Measurements from ENCODE around the gene KLHL29.

Gene KLHL29

DNA sequence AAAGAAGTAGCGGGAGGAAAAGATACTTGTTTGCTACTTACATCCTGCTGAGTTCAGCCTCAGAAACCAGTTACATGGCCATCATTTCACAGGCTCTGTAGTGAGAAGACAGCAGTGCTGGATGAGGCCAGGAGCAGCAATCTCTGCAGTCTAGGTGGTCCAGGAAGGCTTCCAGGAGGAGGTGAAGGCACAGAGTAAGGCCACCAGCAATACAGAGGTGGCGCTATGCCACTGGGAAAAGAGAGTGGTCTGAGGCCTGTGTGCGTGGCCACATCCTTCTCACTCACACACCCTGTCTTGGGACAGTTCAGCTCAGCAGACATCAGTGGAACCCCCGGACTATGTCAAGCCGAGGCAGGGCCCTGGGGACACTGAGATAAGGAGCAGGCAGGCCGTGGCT, 162.7 kb downstream of the KLHL29 start:
- Histone ChIP-seq H3K9ac (ENCODE audit: low read length) (no peak overlapping the region), H4K8ac (ENCODE audit: low read depth, low read length) (no peak overlapping the region), H2BK5ac (ENCODE audit: low read depth, low read length, poor library complexity) (no peak overlapping the region), H2AFZ (ENCODE audit: insufficient read depth, low read length, poor library complexity) (no peak overlapping the region), H3K14ac (ENCODE audit: low read length) (no peak overlapping the region), H4K91ac (ENCODE audit: low read depth, low read length) (no peak overlapping the region), H3K18ac (ENCODE audit: low read length) (no peak overlapping the region), H3K23ac (ENCODE audit: low read length) (no peak overlapping the region), H2AK5ac (ENCODE audit: low read length) (no peak overlapping the region), H3K4me1 (ENCODE audit: control insufficient read depth in 1 of 2, insufficient read depth in 2 of 2, low read length in 2 of 2) (peaks cover 0 to 11% of the 10 kb centered on the region in 2 experiments), H3K4me3 (ENCODE audit: low read depth, low read length) (no peak overlapping the region), H3K79me2 (ENCODE audit: control insufficient read depth, insufficient read depth, low read length, poor library complexity) (no peaks in the 10 kb centered on the region), H3K27ac (ENCODE audit: low read depth, low read length) (no peak overlapping the region), H2BK12ac (ENCODE audit: low read length) (no peak overlapping the region), H3K4ac (ENCODE audit: low read depth, low read length) (no peak overlapping the region), H3K4me2 (ENCODE audit: low read length) (no peak overlapping the region), H3K9me3 (ENCODE audit: insufficient read depth, low read depth, low read length) (no peaks in the 10 kb centered on the region), H2BK120ac (ENCODE audit: insufficient read depth, low read length, poor library complexity) (no peak overlapping the region), H4K12ac (ENCODE audit: low read depth, low read length) (no peak overlapping the region), H3K36me3 (ENCODE audit: control insufficient read depth in 1 of 2, insufficient read depth in 2 of 2, low read length in 2 of 2) (no peaks in the 10 kb centered on the region), H3K79me1 (ENCODE audit: low read length) (no peaks in the 10 kb centered on the region), H3K27me3 (ENCODE audit: insufficient read depth, low read length) (no peaks in the 10 kb centered on the region)
- no CpG with 5 or more reads among the region's 6 CpGs for whole genome bisulfite sequencing (ENCODE audit: extremely low coverage, insufficient coverage, insufficient read length)
- DNase-seq: no peak

DNA sequence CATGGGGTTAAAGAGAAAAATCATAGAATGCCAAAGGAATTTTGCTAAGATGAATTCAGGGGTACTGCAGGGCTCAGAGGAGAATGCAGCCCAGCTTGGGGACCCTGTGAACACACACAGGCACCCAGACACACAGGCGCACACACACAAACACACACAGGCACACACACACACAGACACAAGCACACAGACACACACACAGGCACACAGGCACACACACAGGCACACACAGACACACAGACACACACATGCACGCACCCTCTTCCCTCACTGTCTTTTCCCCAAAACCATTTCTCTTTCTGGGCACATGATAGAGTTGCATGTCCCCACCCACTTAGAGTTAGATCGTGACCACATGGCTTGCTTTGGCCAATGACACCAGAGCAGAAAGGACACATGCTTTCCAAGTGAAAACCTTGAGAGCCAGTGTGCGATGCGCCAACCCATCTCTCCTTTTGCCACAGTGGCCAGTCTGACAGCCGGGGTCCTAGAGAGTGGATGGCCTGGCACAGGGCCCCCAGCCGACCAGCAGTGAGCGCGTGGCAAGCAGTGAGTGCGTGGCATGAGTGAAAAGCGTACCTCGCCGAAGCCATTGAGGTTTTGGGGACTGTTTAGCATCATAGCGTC, 163.3 kb downstream of the KLHL29 start:
- Histone ChIP-seq H3K27ac (ENCODE audit: low read depth, low read length) (no peak overlapping the region), H2AFZ (ENCODE audit: insufficient read depth, low read length, poor library complexity) (no peak overlapping the region), H2BK12ac (ENCODE audit: low read length) (no peak overlapping the region), H2BK120ac (ENCODE audit: insufficient read depth, low read length, poor library complexity) (no peak overlapping the region), H4K91ac (ENCODE audit: low read depth, low read length) (no peak overlapping the region), H3K27me3 (ENCODE audit: insufficient read depth, low read length) (no peaks in the 10 kb centered on the region), H2AK5ac (ENCODE audit: low read length) (no peak overlapping the region), H4K12ac (ENCODE audit: low read depth, low read length) (no peak overlapping the region), H3K23ac (ENCODE audit: low read length) (no peak overlapping the region), H3K9ac (ENCODE audit: low read length) (no peak overlapping the region), H3K79me1 (ENCODE audit: low read length) (no peaks in the 10 kb centered on the region), H3K79me2 (ENCODE audit: control insufficient read depth, insufficient read depth, low read length, poor library complexity) (no peaks in the 10 kb centered on the region), H3K4me3 (ENCODE audit: low read depth, low read length) (no peak overlapping the region), H2BK5ac (ENCODE audit: low read depth, low read length, poor library complexity) (no peak overlapping the region), H3K4ac (ENCODE audit: low read depth, low read length) (no peak overlapping the region), H3K18ac (ENCODE audit: low read length) (no peak overlapping the region), H3K4me1 (ENCODE audit: control insufficient read depth in 1 of 2, insufficient read depth in 2 of 2, low read length in 2 of 2) (peaks cover 0 to 11% of the 10 kb centered on the region in 2 experiments), H3K14ac (ENCODE audit: low read length) (no peak overlapping the region), H4K8ac (ENCODE audit: low read depth, low read length) (no peak overlapping the region), H3K9me3 (ENCODE audit: insufficient read depth, low read depth, low read length) (no peaks in the 10 kb centered on the region), H3K4me2 (ENCODE audit: low read length) (no peak overlapping the region), H3K36me3 (ENCODE audit: control insufficient read depth in 1 of 2, insufficient read depth in 2 of 2, low read length in 2 of 2) (no peaks in the 10 kb centered on the region)
- no CpG with 5 or more reads among the region's 14 CpGs for WGBS (ENCODE audit: extremely low coverage, insufficient coverage, insufficient read length)
- no peak for DNase-seq

DNA sequence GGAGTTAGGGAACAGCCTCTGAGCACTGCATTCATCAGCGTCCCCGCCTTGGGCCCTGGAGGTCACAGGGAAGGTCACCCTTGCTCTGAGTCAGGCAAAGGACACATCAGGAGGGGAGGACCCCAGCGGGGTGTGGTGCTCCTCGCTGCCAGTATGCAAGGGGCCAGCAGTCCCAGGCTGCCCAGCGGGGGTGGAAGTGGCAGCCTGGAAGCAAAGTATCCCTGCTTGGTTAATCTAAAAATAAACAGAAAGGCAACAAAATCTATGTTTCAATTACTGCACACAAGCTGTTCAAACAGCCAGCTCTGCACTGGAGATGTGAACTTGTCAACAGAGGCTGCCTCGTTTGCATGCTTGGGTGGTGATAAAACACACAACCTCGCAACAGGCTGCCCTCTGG, 164.1 kb downstream of the KLHL29 start:
- no peak overlapping the region for H3K4me2 ChIP-seq (ENCODE audit: low read length)
- H4K91ac ChIP-seq (ENCODE audit: low read depth, low read length): no peak overlapping the region
- H2AFZ ChIP-seq (ENCODE audit: insufficient read depth, low read length, poor library complexity): no peak overlapping the region
- no peak overlapping the region for H2AK5ac ChIP-seq (ENCODE audit: low read length)
- H3K9me3 ChIP-seq (ENCODE audit: insufficient read depth, low read depth, low read length): no peaks in the 10 kb centered on the region
- H3K27ac ChIP-seq (ENCODE audit: low read depth, low read length): no peak overlapping the region
- no peak overlapping the region for H3K4ac ChIP-seq (ENCODE audit: low read depth, low read length)
- no peaks in the 10 kb centered on the region for H3K79me1 ChIP-seq (ENCODE audit: low read length)
- H4K12ac ChIP-seq (ENCODE audit: low read depth, low read length): no peak overlapping the region
- H3K9ac ChIP-seq (ENCODE audit: low read length): no peak overlapping the region
- no peaks in the 10 kb centered on the region for H3K79me2 ChIP-seq (ENCODE audit: control insufficient read depth, insufficient read depth, low read length, poor library complexity)
- H3K18ac ChIP-seq (ENCODE audit: low read length): no peak overlapping the region
- H3K36me3 ChIP-seq (ENCODE audit: control insufficient read depth in 1 of 2, insufficient read depth in 2 of 2, low read length in 2 of 2): no peaks in the 10 kb centered on the region
- H4K8ac ChIP-seq (ENCODE audit: low read depth, low read length): no peak overlapping the region
- H2BK5ac ChIP-seq (ENCODE audit: low read depth, low read length, poor library complexity): no peak overlapping the region
- no peak overlapping the region for H2BK12ac ChIP-seq (ENCODE audit: low read length)
- H3K14ac ChIP-seq (ENCODE audit: low read length): no peak overlapping the region
- no peak overlapping the region for H2BK120ac ChIP-seq (ENCODE audit: insufficient read depth, low read length, poor library complexity)
- no peak for DNase-seq
- peaks cover 0 to 11% of the 10 kb centered on the region in 2 experiments for H3K4me1 ChIP-seq (ENCODE audit: control insufficient read depth in 1 of 2, insufficient read depth in 2 of 2, low read length in 2 of 2)
- no peaks in the 10 kb centered on the region for H3K27me3 ChIP-seq (ENCODE audit: insufficient read depth, low read length)
- no peak overlapping the region for H3K23ac ChIP-seq (ENCODE audit: low read length)
- H3K4me3 ChIP-seq (ENCODE audit: low read depth, low read length): no peak overlapping the region
- no CpG with 5 or more reads among the region's 7 CpGs for WGBS (ENCODE audit: extremely low coverage, insufficient coverage, insufficient read length)

DNA sequence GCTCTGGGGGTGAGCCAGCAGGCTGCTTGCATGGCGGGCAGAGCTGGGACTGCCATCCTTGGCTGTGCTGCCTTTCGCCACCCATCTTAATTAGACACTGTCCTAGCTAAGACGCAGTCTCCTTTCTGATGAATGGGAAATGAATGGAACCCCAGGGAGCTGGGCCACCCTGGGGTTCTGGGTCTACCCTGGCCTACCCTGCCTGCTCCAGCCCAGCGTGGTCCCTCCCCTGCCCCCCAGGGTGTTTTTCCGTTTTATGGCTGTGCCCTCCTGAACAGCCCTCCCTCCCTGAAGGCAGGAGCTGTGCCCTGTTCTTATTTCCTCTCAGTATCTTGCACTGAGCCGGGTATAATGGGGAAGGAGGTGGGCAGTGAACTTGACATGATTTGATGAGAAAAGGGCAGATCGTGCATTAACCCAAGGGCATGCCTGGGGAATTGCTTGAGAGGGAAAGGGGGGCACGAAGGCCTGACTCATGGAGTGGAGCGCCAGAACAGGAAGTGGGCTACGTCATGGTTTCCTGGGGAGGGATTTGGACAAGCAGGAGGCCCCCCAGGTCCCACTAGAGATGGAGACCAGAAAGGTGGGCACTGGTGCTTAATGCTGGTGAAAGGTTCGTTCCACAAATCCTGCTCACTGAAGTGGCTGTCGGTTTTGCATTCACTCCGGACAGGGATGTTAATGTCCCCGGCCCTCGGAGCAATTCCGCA, 165.0 kb downstream of the KLHL29 start:
- Histone ChIP-seq H2BK5ac (ENCODE audit: low read depth, low read length, poor library complexity) (no peak overlapping the region), H3K9me3 (ENCODE audit: insufficient read depth, low read depth, low read length) (no peaks in the 10 kb centered on the region), H3K4me3 (ENCODE audit: low read depth, low read length) (no peak overlapping the region), H4K12ac (ENCODE audit: low read depth, low read length) (no peak overlapping the region), H3K79me2 (ENCODE audit: control insufficient read depth, insufficient read depth, low read length, poor library complexity) (no peaks in the 10 kb centered on the region), H3K4me1 (ENCODE audit: control insufficient read depth in 1 of 2, insufficient read depth in 2 of 2, low read length in 2 of 2) (peaks cover 0 to 11% of the 10 kb centered on the region in 2 experiments), H2AK5ac (ENCODE audit: low read length) (no peak overlapping the region), H3K23ac (ENCODE audit: low read length) (no peak overlapping the region), H4K91ac (ENCODE audit: low read depth, low read length) (no peak overlapping the region), H3K9ac (ENCODE audit: low read length) (no peak overlapping the region), H2BK12ac (ENCODE audit: low read length) (no peak overlapping the region), H2AFZ (ENCODE audit: insufficient read depth, low read length, poor library complexity) (no peak overlapping the region), H3K18ac (ENCODE audit: low read length) (no peak overlapping the region), H3K36me3 (ENCODE audit: control insufficient read depth in 1 of 2, insufficient read depth in 2 of 2, low read length in 2 of 2) (no peaks in the 10 kb centered on the region), H4K8ac (ENCODE audit: low read depth, low read length) (no peak overlapping the region), H3K27ac (ENCODE audit: low read depth, low read length) (no peak overlapping the region), H3K4me2 (ENCODE audit: low read length) (no peak overlapping the region), H3K14ac (ENCODE audit: low read length) (no peak overlapping the region), H2BK120ac (ENCODE audit: insufficient read depth, low read length, poor library complexity) (no peak overlapping the region), H3K4ac (ENCODE audit: low read depth, low read length) (no peak overlapping the region), H3K79me1 (ENCODE audit: low read length) (no peaks in the 10 kb centered on the region), H3K27me3 (ENCODE audit: insufficient read depth, low read length) (no peaks in the 10 kb centered on the region)
- no peak for DNase-seq
- WGBS (ENCODE audit: extremely low coverage, insufficient coverage, insufficient read length): no CpG with 5 or more reads among the region's 16 CpGs
